Retinal pigment epithelial cell (primary cell): ENCODE results near the gene VWA3B.

Experiments used
- DNase-seq: peaks from one replicate; pipeline ENCODE4 v3.0.0-alpha.2; 2010; ENCODE audit warnings: low read depth
- H3K4me3 ChIP-seq: 2 replicates; pipeline ENCODE4 v1.5.1; 2011; ENCODE audit warnings: mild to moderate bottlenecking, low read length, control low read depth, moderate library complexity
- TF ChIP-seq, protein P1 (sequence below): conservative IDR thresholded peaks from 2 replicates; pipeline ENCODE4 v1.5.1; 2011; ENCODE audit warnings: low read depth, low read length, control low read depth, inconsistent platforms

The VWA3B gene

GRCh38 chr2:98175811-98176210, 88.8 kb downstream of the VWA3B start:
- TF ChIP-seq, protein P1, sequence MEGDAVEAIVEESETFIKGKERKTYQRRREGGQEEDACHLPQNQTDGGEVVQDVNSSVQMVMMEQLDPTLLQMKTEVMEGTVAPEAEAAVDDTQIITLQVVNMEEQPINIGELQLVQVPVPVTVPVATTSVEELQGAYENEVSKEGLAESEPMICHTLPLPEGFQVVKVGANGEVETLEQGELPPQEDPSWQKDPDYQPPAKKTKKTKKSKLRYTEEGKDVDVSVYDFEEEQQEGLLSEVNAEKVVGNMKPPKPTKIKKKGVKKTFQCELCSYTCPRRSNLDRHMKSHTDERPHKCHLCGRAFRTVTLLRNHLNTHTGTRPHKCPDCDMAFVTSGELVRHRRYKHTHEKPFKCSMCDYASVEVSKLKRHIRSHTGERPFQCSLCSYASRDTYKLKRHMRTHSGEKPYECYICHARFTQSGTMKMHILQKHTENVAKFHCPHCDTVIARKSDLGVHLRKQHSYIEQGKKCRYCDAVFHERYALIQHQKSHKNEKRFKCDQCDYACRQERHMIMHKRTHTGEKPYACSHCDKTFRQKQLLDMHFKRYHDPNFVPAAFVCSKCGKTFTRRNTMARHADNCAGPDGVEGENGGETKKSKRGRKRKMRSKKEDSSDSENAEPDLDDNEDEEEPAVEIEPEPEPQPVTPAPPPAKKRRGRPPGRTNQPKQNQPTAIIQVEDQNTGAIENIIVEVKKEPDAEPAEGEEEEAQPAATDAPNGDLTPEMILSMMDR, result no peak
- no peak for DNase-seq

GRCh38 chr2:98177286-98177685, 90.3 kb downstream of the VWA3B start:
- no peak for DNase-seq
- TF ChIP-seq, protein P1, result no peak
- no peak overlapping the region for H3K4me3 ChIP-seq

More at GRCh38 chr2:98175811-98176210, 88.8 kb downstream of the VWA3B start:
- no peak overlapping the region for H3K4me3 ChIP-seq

GRCh38 chr2:98177986-98178385, 91.0 kb downstream of the VWA3B start:
- TF ChIP-seq, protein P1, result no peak
- DNase-seq, result no peak
- H3K4me3 ChIP-seq, result no peak overlapping the region

- no peak overlapping the region for H3K4me3 ChIP-seq
- DNase-seq, result no peak
- TF ChIP-seq, protein P1, result no peak
Measured at GRCh38 chr2:98180456-98180855, 93.5 kb downstream of the VWA3B start.

DNA sequence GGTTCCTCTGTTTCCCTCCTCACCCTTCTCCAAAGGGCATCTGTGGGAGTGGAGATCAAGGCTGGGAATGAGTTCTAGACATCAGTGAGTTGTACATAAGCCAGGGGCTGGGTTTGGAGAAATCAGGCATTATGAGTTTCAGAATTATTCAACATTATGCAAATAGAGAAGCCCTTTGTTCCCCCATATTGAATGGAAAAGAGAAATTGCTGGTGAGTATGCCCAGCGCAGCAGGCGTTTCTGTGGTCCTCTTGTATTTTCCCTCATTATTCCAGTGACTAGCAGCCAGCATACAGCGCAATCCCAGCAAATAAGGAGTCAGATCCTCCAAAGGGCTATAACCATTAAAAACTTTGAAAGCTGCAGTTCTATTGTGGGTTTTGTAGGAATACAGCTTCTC, 94.4 kb downstream of the VWA3B start:
- no peak overlapping the region for H3K4me3 ChIP-seq
- TF ChIP-seq, protein P1, result no peak
- DNase-seq, result no peak

GRCh38 chr2:98185801-98186200, 98.8 kb downstream of the VWA3B start:
- TF ChIP-seq, protein P1, result no peak
- no peak for DNase-seq
- no peak overlapping the region for H3K4me3 ChIP-seq

DNA sequence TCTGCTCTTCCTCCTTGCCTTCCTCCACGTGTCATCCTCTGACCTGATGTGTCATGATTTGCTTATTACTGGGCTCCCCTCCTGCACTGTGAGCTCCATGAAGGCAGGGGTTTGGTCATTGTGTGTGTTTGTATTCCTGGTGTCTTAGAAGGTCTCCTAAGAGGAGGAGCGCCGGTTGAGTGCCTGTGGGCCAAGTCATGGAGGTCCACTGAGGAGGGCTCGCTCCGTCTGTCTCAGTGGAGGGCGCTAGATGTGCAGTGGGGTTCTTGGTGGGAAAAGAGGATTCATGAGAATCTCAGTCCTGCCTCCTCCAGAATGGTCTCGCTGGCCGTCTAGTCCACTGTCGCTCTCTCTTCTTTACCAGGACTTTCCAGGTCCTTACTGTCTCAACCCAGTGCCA, 100.2 kb downstream of the VWA3B start:
- no peak for DNase-seq
- TF ChIP-seq, protein P1, result no peak
- no peak overlapping the region for H3K4me3 ChIP-seq
